ENCODE data around the gene CHD9NB. TPM values are rescaled to one million over a fixed set of nuclear protein-coding genes. Genes with fewer than 3 reads are reported as not detected.

Gene CHD9NB
- total RNA-seq, 1 donor from 2014 or later: 0.97 TPM

Other genes with a start within 250 kb of the CHD9NB start
- 36.4 TPM for gene CHD9, start 2.1 kb upstream of the CHD9NB start, total RNA-seq

Measured in left ventricle myocardium superior (tissue), 1 donor.